GM15510 (cell line): ENCODE data around the gene OR5AU1.

Source experiments
- POLR2A ChIP-seq: IDR thresholded peaks from 3 replicates; pipeline ENCODE4 v1.6.1; 2011; ENCODE audit warnings: borderline replicate concordance; ENCODE audit not compliant: insufficient read length; ENCODE audit errors: extremely low read depth

The OR5AU1 gene

GRCh38 chr14:21192447-21192822, 36.6 kb upstream of the OR5AU1 start:
- no peak for TF ChIP-seq POLR2A

- no peak for TF ChIP-seq POLR2A
These were observed 36.1 kb upstream of the OR5AU1 start for GRCh38 chr14:21191809-21192446.

- no peak for TF ChIP-seq POLR2A
These were observed 35.5 kb upstream of the OR5AU1 start for GRCh38 chr14:21191261-21191808.

- no peak for TF ChIP-seq POLR2A
These were observed 29.6 kb upstream of the OR5AU1 start for GRCh38 chr14:21185491-21185890.

GRCh38 chr14:21184254-21184653, 28.4 kb upstream of the OR5AU1 start:
- TF ChIP-seq POLR2A, result no peak

GRCh38 chr14:21182166-21182565, 26.3 kb upstream of the OR5AU1 start:
- no peak for TF ChIP-seq POLR2A

- no peak for TF ChIP-seq POLR2A
These were observed 15.3 kb upstream of the OR5AU1 start for GRCh38 chr14:21171128-21171527.

- no peak for TF ChIP-seq POLR2A
These were observed 13.7 kb upstream of the OR5AU1 start for GRCh38 chr14:21169573-21169972.

GRCh38 chr14:21168055-21168454, 12.2 kb upstream of the OR5AU1 start:
- no peak for TF ChIP-seq POLR2A

- no peak for TF ChIP-seq POLR2A
These were observed 8.0 kb upstream of the OR5AU1 start for GRCh38 chr14:21163871-21164291.

- no peak for TF ChIP-seq POLR2A
These were observed 6.2 kb upstream of the OR5AU1 start for GRCh38 chr14:21162081-21162480.

- TF ChIP-seq POLR2A, result no peak
These were observed 4.3 kb upstream of the OR5AU1 start for GRCh38 chr14:21160061-21160610.

- TF ChIP-seq POLR2A, result no peak
These were observed 6.1 kb downstream of the OR5AU1 start for GRCh38 chr14:21149641-21150367.

GRCh38 chr14:21145437-21145836, 10.4 kb downstream of the OR5AU1 start:
- TF ChIP-seq POLR2A, result no peak

GRCh38 chr14:21142357-21142756, 13.5 kb downstream of the OR5AU1 start:
- TF ChIP-seq POLR2A, result no peak

GRCh38 chr14:21136024-21136423, 19.8 kb downstream of the OR5AU1 start:
- no peak for TF ChIP-seq POLR2A
